ENCODE measurements around the gene SHISA7.
A peak's percentile ranks its signal among the peaks of the same experiment; 100 is the strongest.

The SHISA7 gene

DNA sequence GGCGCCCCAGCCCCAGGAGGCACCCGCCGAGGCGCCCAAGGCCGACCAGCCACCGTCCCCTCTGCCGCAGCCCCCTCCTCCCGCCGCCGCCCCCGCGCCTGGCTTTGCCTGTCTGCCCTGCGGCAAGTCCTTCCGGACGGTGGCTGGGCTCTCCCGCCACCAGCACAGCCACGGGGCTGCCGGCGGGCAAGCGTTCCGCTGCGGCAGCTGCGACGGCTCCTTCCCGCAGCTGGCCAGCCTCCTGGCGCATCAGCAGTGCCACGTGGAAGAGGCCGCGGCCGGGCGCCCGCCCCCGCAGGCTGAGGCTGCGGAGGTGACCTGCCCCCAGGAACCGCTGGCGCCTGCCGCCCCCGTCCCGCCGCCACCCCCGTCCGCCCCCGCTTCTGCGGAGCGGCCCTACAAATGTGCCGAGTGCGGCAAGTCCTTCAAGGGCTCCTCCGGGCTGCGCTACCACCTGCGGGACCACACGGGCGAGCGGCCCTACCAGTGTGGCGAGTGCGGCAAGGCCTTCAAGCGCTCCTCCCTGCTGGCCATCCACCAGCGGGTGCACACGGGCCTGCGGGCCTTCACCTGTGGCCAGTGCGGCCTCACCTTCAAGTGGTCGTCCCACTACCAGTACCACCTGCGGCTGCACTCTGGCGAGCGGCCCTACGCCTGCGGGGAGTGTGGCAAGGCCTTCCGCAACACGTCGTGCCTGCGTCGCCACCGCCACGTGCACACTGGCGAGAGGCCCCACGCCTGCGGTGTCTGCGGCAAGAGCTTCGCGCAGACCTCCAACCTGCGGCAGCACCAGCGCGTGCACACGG is 39.3 kb upstream of the SHISA7 start:
- DNase-seq (ENCODE audit: low spot score): no peak

DNA sequence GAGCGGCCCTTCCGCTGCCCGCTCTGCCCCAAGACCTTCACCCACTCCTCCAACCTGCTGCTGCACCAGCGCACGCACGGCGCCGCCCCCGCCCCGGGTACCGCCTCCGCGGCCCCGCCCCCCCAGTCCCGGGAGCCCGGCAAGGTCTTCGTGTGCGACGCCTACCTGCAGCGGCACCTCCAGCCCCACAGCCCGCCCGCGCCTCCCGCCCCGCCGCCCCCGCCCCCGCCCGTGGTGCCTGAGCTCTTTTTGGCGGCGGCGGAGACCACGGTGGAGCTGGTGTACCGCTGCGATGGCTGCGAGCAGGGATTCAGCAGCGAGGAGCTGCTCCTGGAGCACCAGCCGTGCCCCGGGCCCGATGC is 38.7 kb upstream of the SHISA7 start:
- no peak for DNase-seq (ENCODE audit: low spot score)

DNA sequence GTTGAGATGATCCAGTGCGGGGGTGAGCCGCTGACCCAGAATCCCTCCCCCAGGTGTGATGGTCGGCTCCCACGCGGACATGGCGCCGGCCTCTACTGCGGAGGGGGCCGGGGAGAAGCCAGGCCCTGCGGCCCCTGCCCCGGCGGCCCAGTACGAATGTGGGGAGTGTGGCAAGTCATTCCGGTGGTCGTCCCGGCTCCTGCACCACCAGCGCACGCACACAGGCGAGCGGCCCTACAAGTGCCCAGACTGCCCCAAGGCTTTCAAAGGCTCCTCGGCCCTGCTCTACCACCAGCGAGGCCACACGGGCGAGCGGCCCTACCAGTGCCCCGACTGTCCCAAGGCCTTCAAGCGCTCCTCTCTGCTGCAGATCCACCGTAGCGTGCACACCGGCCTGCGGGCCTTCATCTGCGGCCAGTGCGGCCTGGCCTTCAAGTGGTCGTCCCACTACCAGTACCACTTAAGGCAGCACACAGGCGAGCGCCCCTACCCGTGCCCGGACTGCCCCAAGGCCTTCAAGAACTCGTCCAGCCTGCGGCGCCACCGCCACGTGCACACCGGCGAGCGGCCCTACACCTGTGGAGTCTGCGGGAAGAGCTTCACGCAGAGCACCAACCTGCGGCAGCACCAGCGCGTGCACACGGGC is 38.2 kb upstream of the SHISA7 start:
- no peak for DNase-seq (ENCODE audit: low spot score)

DNA sequence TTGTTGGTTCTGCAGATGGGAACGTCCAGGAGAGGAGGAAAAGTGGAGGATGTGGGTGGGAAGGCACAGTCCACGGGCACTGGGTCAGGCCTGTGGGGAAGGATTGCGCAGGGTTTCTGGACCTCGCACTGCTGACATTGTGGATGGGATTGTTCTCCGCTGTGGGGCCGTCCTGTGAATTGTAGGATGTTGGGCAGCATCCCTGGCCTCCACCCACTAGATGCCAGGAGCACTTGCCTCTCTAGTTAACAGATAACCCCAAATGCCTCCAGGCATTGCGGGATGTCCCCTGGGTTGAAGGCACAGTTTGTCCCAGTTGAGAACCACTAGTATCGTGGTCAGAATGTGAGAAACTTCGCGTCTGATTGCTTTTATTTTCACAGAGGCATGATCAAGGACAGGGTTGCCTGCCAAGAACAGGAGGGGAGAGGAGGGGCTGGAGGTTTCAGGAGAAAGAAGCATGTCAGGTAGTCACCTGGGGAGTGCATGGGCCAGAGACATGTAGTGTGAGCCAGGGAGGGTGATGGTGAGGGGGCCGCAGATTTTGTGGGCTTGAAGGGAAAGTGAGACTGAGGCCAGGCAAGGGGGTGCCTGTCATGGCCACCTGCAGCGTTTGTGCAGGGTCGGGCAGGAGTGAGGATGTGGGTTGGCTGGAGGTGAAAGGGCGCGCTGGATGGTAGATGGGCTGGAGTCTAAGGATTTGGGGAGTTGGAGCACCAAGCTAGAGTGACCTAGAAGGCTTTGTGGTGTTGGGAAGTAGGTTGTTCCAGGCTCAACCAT is 36.5 kb upstream of the SHISA7 start:
- DNase-seq (ENCODE audit: low spot score): no peak

DNA sequence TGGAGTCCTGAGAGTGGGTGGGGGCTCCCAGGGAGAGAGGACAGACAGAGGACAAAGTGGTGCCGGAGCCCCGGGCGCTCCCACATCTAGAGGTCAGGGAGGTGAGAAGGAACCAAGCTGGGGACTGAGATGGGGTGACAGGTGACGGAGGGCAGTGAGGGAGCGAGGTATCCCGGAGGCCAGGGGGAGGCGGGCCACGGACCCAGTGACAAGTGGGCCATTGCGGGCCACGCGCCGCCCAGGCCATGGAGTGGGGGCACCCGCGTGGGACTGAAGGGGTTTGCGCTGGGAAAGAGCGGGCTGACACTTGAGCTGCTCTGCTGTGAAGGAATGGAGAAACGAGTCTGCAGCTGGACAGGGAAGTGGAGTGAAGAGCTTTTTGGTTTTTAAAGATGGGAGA is 35.9 kb upstream of the SHISA7 start:
- DNase-seq (ENCODE audit: low spot score): no peak

DNA sequence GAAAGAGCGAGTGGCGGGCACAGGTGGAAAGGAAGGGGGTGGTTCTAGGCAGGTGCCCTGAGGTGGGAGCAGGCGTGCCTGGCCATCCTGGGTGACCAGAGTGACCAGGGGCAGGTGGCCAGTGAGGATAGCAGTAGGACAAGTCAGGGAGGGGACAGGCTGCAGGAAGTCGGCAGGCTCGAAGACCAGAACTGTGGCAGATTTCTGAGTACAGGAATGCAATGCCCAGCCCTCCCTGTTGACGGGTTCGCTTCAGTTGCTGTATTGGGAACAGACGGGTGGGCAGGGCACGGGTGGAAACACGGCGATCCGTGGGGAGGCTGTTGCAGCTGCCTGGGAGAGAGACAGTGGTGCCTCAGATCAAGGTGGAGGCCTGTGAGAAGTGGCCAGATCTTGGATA is 35.3 kb upstream of the SHISA7 start:
- DNase-seq (ENCODE audit: low spot score): no peak

DNA sequence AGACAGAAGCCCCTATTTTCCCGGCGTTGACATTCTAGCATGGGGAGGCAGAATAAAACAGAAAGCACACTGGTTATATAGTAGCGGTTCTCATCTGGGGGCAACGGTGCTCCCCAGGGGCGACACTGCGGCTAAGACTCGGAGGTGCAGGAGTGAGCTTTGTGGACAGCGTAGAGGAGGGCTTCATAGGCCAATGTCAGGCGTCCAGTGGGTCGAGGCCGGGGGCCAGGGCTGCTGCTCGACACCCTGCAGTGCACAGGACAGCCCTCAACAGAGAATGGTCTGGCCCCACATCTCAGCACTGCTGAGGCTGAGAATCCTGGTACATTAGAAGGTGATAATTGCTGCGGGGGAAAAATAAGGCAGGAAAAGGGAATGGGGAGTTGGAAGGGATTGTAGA is 34.8 kb upstream of the SHISA7 start:
- DNase-seq (ENCODE audit: low spot score): no peak

DNA sequence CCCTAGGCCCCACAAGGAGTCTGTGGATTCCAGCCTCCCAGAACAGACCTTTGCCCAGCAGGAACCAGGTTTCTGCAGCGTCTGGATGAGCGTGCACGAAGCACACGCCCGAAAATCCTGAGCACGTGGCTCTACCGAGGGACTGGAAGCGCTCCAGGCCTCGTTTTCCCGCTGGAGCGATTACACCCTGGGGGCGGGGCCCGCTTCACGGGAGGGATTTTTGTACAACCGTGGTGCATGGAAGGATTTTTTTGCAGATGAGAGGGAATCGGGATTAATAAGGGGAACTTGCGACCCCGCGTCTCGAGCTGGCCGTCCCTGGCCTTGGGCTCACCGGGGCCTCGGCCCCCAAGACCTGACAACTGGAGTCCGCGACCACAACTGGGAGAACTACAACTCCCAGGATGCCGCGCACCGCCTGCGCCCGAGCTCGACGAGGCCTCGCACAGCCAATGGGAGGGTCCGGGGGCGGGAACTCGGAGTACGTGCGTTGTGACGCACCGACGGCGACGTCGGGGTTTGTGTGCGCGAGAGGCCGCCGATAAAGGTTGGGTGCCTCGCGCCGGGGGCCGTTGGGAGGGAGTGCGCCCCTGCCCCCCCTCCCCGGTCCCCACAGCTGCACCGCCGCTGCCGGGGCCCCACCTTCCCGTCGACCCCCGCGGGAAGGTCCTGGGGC is 33.1 kb upstream of the SHISA7 start, which contains the start of gene ZNF628:
Gene ZNF628 (plus strand): TSS at position 518 of the 676 bp plus-strand sequence. CDS start 3,294 bp downstream, outside the sequence.
- peak; percentile 99 for DNase-seq (ENCODE audit: low spot score)

DNA sequence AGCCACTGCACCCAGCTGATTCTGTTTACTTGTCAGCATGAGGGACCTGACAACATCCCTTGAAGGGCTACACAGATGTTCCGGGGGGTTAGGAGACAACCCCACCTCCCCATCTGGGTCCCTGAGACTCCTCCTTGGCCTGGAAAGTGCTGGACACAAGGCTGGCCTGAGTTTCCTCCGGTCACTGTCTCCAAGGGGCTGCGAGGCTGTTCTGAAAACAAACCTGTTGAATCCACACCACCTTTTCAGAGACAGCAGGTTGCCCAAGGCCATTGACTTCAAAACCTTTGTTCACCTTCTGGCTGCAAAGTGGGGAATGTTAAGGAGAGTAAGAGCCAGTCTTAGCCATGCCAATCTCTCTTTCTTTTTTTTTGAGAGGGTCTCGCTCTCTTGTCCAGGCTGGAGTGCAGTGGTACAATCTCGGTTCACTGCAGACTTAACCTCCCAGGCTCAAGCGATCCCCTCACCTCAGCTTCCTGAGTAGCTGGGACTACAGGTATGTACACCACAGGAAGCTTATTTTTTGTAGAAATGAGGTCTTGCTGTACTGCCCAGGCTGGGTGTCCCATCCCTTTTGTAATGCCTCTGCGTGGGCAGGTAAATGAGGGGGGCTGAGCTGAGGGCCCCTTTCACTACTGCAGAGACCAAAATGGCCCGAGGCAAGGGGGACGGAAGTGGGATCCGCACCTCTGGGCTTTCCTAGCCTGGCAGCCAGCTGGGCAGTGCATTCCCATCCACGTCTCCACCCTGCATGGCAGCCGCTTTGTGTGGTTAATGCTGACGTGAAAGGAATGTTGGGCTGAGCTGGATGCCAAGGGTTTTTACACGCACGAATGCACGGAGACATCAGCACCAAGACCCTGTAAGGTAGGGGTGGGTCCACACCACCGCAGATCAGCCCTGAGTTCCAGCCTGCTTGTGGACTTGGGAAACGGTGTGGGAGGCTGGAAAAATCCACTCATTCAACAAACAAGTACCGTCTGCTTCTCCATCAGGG is 31.5 kb upstream of the SHISA7 start:
- no peak for DNase-seq (ENCODE audit: low spot score)

DNA sequence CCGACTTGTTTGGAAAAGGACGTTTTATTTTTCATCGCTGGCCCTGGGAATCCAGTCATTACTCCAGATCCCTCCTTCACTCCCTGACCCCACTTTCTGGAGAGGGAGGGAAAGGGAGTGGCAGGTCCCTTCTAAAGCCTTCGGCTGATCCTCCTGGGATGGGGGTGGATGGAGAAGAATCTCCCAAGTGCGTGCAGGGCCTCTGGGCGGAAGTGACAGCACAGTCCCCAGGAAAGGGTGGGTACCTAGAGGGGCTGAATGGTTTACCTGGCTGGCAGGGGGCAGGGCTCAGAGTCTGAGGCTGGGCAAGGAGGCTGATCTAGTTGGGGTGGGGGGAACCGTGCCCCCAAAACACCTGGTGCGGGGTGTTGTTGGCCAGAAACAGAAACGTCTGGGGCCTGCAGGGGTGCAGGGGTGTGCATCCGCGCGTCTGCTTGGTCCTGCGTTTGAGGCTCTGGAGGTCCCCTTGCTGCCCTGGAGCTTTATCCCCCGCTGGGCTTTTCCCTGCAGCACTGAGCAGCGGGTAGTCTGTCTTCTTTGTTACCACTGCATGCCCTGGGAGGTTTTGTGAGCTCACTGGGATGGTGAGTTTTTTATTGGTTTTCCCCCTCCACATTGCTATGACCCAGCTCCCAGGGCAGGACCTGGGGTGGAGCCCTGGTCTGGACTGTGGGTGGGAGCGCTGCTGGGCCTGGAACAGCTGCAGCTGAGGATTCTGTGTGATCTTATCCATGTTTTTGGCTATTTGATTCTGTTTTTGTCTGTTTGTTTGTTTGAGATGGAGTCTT is 30.3 kb upstream of the SHISA7 start:
- no peak for DNase-seq (ENCODE audit: low spot score)

DNA sequence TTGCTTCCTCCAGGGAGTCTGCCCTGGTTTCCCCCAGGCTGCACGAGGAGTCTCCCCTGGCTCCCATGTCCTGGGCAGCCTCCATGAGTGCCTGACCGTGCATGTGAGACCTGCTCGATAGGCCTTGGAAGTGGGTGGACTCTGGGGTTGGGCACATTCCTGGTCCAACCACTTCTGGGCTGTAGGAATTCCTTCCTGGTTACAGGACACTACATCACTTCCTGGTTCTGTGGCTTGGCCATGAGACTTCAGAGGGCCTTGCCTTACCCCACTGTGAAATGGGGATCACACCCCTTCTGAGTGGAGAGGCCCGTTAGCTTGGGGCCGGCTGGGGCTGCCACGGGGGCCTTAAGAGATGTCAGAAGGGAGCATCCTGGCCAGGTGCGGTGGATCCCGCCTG is 29.4 kb upstream of the SHISA7 start:
- no peak for DNase-seq (ENCODE audit: low spot score)

DNA sequence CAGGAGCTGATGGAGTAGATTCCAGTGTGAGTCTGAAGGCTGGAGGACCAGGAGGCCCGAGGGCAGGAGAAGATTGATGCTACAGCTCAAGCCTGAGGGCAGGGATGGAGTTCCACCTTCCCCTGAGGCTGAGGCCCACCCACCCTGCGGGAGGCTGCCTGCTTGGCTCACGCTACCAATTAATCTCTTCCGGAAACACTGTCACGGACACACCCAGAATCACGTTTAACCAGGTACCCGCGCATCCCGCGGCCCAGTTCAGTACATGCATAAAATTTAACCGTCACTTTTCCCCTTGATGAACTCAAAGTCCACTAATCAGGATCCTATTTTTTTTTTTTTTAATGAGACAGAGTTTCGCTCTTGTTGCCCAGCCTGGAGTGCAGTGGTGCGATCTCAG is 28.2 kb upstream of the SHISA7 start:
- no peak for DNase-seq (ENCODE audit: low spot score)

DNA sequence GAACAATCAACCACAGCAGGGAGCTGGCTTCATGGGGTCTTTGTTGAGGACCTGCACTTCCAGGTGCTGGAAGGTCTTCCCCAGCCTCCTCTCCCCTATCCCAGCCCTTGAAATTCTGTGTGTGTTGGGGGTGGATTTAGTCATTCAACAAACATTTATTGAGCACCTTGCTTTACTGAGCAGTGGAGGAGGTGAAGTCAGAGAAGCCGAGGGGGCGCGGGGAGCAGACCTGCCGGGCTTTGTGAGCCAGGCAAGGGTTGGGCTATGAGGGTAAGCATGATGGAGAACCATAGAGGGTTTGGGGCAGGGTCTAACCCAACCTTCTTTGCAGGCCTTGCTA is 24.9 kb upstream of the SHISA7 start:
- no peak for DNase-seq (ENCODE audit: low spot score)

DNA sequence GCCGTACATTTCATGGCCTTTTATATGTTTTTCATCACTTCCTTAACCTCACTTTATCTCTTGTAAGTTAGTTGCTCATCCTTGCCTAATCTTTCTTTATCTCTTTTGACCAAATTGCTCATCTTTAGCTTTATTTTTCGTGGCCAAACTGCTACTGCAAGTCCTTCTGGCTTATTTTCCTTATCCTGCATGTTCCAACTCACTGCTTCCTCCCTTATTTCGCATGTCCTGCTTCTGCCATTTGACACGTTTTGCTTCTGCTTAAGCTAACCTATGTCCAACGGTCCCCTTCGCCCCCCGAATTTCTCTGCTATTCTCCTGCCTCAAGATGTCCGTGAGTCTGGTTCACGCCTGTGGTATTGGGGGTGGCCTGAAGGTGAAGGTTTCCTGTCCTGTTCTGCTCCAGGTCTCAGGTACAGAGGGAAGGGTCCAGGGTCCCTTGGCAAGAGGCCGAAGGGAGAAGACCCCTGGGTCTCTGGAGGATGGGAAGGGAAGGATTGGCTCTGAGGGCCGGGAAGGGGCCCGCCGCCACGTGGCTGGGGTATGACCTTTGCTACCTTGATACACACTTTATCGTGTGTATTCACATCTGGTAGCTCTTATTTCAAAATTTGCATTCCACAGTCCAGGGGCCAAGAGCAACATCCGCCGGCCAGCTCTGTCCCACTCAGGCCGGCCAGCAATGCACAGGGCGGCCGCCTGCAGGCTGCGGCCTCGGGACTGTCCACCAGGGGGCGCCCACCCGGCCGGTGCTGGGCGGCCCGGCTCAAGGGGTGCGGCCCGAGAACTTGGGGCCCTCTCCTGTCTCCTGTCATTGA is 24.3 kb upstream of the SHISA7 start:
- DNase-seq (ENCODE audit: low spot score): no peak

DNA sequence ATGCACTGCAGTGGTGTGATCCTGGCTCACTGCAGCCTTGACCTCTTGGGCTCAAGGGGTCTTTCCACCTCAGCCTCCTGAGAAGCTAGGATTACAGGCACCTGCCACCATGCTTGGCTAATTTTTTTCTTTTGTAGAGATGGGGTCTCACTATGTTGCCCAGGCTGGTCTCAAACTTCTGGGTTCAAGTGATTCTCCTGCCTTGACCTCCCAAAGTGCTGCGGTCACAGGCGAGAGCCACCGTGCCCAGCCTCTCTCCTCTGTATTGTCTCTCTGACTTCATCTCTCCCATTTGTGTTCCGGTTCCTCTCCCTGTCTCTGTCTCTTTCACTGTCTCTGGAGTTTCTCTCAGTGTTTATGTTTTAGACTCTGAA is 23.1 kb upstream of the SHISA7 start:
- no peak for DNase-seq (ENCODE audit: low spot score)

DNA sequence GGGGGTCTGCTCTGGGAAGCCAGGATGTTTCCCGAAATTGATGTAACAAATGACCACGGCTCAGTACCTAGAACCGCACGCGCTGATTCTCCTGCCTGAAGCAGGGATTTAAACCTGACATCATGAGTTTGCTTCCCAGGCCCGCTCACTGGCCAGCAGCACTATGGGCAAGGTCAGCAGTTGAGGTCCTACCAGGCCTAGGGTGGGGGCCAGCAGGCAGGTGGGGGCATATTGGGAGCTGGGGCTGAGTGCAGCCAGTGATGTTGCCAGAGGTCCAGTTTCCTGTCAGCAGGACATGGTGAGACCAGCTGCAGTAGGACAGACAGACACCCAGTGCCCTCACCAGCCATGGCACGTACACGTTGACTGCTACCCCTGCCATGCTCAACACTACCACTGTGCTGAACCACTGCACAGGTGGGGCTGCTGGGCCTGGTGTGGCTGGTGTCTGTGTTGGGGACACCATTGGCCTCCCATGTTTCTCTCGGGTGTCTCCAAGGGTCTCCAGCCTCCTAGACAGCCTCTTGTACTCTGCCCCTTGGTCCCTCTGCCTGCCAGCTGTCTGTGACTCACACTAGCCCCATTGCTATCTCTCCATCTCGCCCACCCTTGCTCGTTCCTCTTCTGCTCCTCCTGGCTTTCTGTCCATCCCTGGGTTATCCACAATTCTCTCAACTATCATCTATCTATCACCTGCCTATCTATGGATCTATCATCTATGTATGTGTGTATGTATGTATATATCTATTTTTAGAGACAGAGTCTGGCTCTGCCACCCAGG is 22.6 kb upstream of the SHISA7 start:
- no peak for DNase-seq (ENCODE audit: low spot score)

DNA sequence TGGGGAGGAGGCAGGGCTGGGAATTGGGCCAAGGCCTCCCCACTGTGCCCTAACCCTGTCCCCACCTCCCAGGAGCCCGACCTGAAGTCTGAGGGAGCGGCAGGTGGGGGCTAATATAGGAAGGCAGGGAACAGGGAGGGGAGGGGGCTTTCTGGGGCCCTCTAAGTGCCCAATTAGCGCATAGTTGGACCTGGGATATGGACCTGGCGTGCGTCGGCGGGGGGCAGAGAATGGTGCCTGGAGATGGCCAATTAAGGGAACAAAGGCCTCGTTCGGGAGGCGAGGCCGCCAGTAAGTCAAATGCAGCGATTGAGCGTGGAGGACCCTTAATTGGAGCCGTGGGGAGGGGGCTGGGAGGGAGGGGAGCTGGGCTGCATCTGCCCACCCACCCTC is 21.6 kb upstream of the SHISA7 start, which contains the start of gene C19orf85:
Gene C19orf85 (minus strand): TSS at position 90 of the 393 bp plus-strand sequence. CDS start 197 bp downstream, outside the sequence.
- no peak for DNase-seq (ENCODE audit: low spot score)

DNA sequence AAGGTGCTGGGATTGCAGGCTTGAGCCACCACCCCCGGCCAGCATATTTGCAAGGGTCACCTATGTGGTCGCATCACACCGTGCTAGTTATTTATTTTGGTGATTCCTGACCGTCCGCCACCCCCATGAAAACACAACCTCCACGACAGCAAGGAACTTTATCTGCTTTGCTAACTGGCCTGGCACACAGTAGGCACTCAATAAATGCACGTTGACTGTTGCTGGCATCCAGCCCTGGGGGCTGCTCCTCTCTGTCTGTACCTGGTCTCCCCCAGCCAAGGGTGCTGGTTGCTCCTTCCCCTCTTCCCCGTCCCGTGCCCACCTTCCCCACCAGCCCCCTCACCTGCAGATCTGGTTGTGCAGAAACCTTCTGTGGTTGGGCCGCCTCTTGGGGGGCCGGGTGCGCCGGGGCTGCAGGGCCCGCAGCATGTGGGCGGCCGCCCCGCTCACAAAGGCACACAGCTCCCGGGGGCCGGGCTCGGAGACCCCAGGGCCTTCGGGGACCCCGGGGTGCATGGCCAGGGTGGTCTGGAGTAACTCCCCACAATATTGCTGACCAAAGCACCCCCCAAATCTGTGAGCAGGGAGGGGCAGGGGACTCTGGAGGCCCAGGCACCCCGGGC is 21.1 kb upstream of the SHISA7 start:
- DNase-seq (ENCODE audit: low spot score): no peak
